GM12878 (cell line): ENCODE results near the gene RPLP2. TPM values are rescaled to one million over a fixed set of nuclear protein-coding genes. Genes with fewer than 3 reads are reported as not detected.

Experiments
- ATAC-seq: fragments of 200-7000 bp; cut with Tn5 transposase; 3 replicates; pipeline ENCODE4 v1.9.1; 2020; ENCODE audit warnings: mild to moderate bottlenecking, moderate library complexity
- BruUV-seq: library from RNA; stranded (reverse); fragments of 400-500 nt; replicated peaks from 2 replicates; lab custom pipeline; 2021; lab: Mats Ljungman, UMichigan
- CTCF ChIA-PET: fragments of 300-600 bp; sonication (Branson Sonifier 250); formaldehyde crosslinking; extraction: SDS; loops from one replicate; lab custom pipeline; 2021; ENCODE audit warnings: inconsistent platforms; lab: Yijun Ruan, JAX
- POLR2A ChIA-PET: fragments of 350-600 bp; formaldehyde crosslinking; extraction: SDS; loops from one replicate; lab custom pipeline; 2021; ENCODE audit warnings: inconsistent platforms; lab: Charles Lee
- RAD21 ChIA-PET: fragments of 300-600 bp; sonication (Branson Sonifier 250); formaldehyde crosslinking; loops from one replicate; lab custom pipeline; 2023; ENCODE audit warnings: antibody characterized with exemption; ENCODE audit not compliant: unreplicated experiment; lab: Charles Lee
- SMC1A ChIA-PET: fragments of 300-600 bp; sonication (Branson Sonifier 250); formaldehyde crosslinking; loops from one replicate; lab custom pipeline; 2023; ENCODE audit not compliant: unreplicated experiment, uncharacterized antibody; lab: Charles Lee
- DNase-seq: peaks from one replicate; pipeline ENCODE4 v3.0.0-alpha.2; 2011; ENCODE audit warnings: low read depth, low spot score
- FAIRE-seq: peaks from 3 replicates; lab custom pipeline; 2011; peaks lifted over from hg19 to GRCh38; lab: Jason Lieb, UNC
- H2AFZ ChIP-seq: 2 replicates; pipeline ENCODE4 v1.6.0; 2011; ENCODE audit warnings: low read depth, low read length, control low read depth; ENCODE audit not compliant: control insufficient read depth
- H3K27ac ChIP-seq: 2 replicates; pipeline ENCODE4 v1.5.1; 2011; ENCODE audit warnings: control low read depth; ENCODE audit not compliant: control insufficient read depth, insufficient read depth
- H3K27me3 ChIP-seq, 2 experiments: replicated peaks in 1 of 2; 2 replicates each; pipeline versions ENCODE4 v1.6.0 to v1.6.1; 2011; ENCODE audit warnings: low read length in 1 of 2; ENCODE audit not compliant: control insufficient read depth in 2 of 2, insufficient read depth in 2 of 2
- H3K36me3 ChIP-seq, 2 experiments: 2 replicates each; pipeline ENCODE4 v1.5.1; 2011; ENCODE audit warnings: low read length in 1 of 2; ENCODE audit not compliant: control insufficient read depth in 2 of 2, insufficient read depth in 2 of 2
- H3K4me1 ChIP-seq: 2 replicates; pipeline ENCODE4 v1.6.1; 2011; ENCODE audit warnings: mild to moderate bottlenecking, low read length, moderate library complexity, mixed read lengths; ENCODE audit not compliant: control insufficient read depth, insufficient read depth
- H3K4me2 ChIP-seq: 2 replicates; pipeline ENCODE4 v1.6.0; 2011; ENCODE audit warnings: control low read depth; ENCODE audit not compliant: control insufficient read depth, insufficient read depth
- H3K4me3 ChIP-seq: fragments of 200-600 bp; sonication (generic); 2 replicates; pipeline ENCODE4 v1.5.1; 2016
- H3K79me2 ChIP-seq: 2 replicates; pipeline ENCODE4 v1.6.0; 2011; ENCODE audit warnings: low read length; ENCODE audit not compliant: control insufficient read depth, insufficient read depth
- H3K9ac ChIP-seq: 2 replicates; pipeline ENCODE4 v1.8.0; 2011; ENCODE audit warnings: low read length, control low read depth, mixed read lengths; ENCODE audit not compliant: control insufficient read depth, insufficient read depth
- H3K9me3 ChIP-seq: replicated peaks from 3 replicates; pipeline ENCODE4 v1.5.1; 2011; ENCODE audit warnings: mild to moderate bottlenecking, low read length; ENCODE audit not compliant: control insufficient read depth, insufficient read depth
- H4K20me1 ChIP-seq: 2 replicates; pipeline ENCODE4 v1.6.0; 2011; ENCODE audit not compliant: control insufficient read depth, insufficient read depth
- ATF2 ChIP-seq: IDR thresholded peaks from 2 replicates; pipeline ENCODE4 v1.6.1; 2012; ENCODE audit warnings: low read length, inconsistent platforms
- CBFB ChIP-seq: IDR thresholded peaks from 2 replicates; pipeline ENCODE4 v1.6.1; 2016; ENCODE audit warnings: antibody characterized with exemption, low read depth
- CBX5 ChIP-seq: sonication (generic); IDR thresholded peaks from 2 replicates; pipeline ENCODE4 v1.6.1; 2016; ENCODE audit warnings: low read depth, moderate library complexity, mild to moderate bottlenecking, inconsistent platforms
- SMARCA5 ChIP-seq: fragments of 450-650 bp; IDR thresholded peaks from 2 replicates; pipeline ENCODE4 v1.6.1; 2017; ENCODE audit warnings: mild to moderate bottlenecking
- SPI1 ChIP-seq: IDR thresholded peaks from 2 replicates; pipeline ENCODE4 v1.6.1; 2011; ENCODE audit warnings: low read depth, mild to moderate bottlenecking, low read length, moderate library complexity, borderline replicate concordance; ENCODE audit not compliant: insufficient read depth
- STAT1 ChIP-seq: fragments of 450-650 bp; conservative IDR thresholded peaks from 2 replicates; pipeline ENCODE4 v1.6.1; 2014; ENCODE audit warnings: antibody characterized with exemption, mild to moderate bottlenecking
- YY1 ChIP-seq: IDR thresholded peaks from 2 replicates; pipeline ENCODE4 v1.6.1; 2011; ENCODE audit warnings: low read depth, mild to moderate bottlenecking, low read length
- ZNF207 ChIP-seq: fragments of 450-650 bp; IDR thresholded peaks from 2 replicates; pipeline ENCODE4 v1.6.1; 2014; ENCODE audit warnings: antibody characterized with exemption, mild to moderate bottlenecking, borderline replicate concordance
- WGBS: methylation state at CpG from one replicate; pipeline ENCODE4 v1.1.6; 2016; ENCODE audit warnings: low lambda C conversion rate; ENCODE audit not compliant: insufficient replicate concordance, insufficient coverage; ENCODE audit errors: missing lambda C conversion rate; 5-methylcytosine and 5-hydroxymethylcytosine counted together
- in situ Hi-C: fragments of 300-500 bp; cut with MboI; formaldehyde crosslinking; loops from 9 replicates; pipeline ENCODE4 v1.14.3; 2018; ENCODE audit warnings: mixed read lengths
- intact Hi-C: fragments of 100-400 bp; cut with micrococcal nuclease; formaldehyde crosslinking; loops from one replicate; pipeline ENCODE4 v1.14.2; 2022; ENCODE audit not compliant: unreplicated experiment
- polyA plus RNA-seq, 11 experiments: library from polyadenylated mRNA; depleted of rRNA in 4 of 11; unstranded in 6 of 11; stranded (reverse) in 5 of 11; fragments of >200 nt; fragmentation: Nextera tagmentation in 4 of 11; fragmentation: Illumina TruSeq in 1 of 11; extraction: Ambion mirVana in 4 of 11; extraction: Trizol in 1 of 11; gene quantifications; 1 replicate in 1 of 11; 2 replicates in 10 of 11; pipeline versions ENCODE4 v1.2.1 to v1.2.3, GENCODE V29; 2011 to 2016; ENCODE audit warnings: inconsistent platforms in 2 of 11, missing spikeins in 2 of 11, low read depth in 1 of 11
- total RNA-seq, 4 experiments: library from RNA; depleted of rRNA in 3 of 4; stranded (reverse); fragments of >200 nt in 3 of 4; fragmentation: Illumina TruSeq in 1 of 4; extraction: Trizol in 1 of 4; gene quantifications; 2 replicates each; pipeline versions ENCODE4 v1.2.1 to v1.2.3, GENCODE V29; 2013 to 2021

Gene RPLP2
- total and polyA plus RNA-seq, 10 of the 15 experiments (the other 5 are each of a cell fraction or from before 2014, with no cell fraction given), result 488 to 3,558 (median 1,481) TPM

GRCh38 chr11:852762-853161 is 43.0 kb downstream of the RPLP2 start:
- no TSS peak for BruUV-seq
- Histone ChIP-seq H4K20me1 (no peaks in the 10 kb centered on the region), H3K27ac (no peak overlapping the region), H3K9me3 (no peaks in the 10 kb centered on the region), H3K4me1 (no peaks in the 10 kb centered on the region), H2AFZ (no peak overlapping the region), H3K4me3 (no peak overlapping the region), H3K27me3 (no peaks in the 10 kb centered on the region; a peak in 1 of 4 replicates), H3K9ac (no peak overlapping the region), H3K4me2 (no peak overlapping the region), H3K79me2 (no peaks in the 10 kb centered on the region), H3K36me3 (no peaks in the 10 kb centered on the region)
- in situ Hi-C loops (no loop called here), intact Hi-C loops (no loop called here)
- POLR2A ChIA-PET, result no interaction called here
- 51% methylated on average over 14 of the region's 15 CpGs for WGBS
- RAD21 ChIA-PET, result no interaction called here
- FAIRE-seq (no peak), ATAC-seq (no peak), DNase-seq (no peak)
- CTCF ChIA-PET, result no interaction called here
- no peak for TF ChIP-seq ATF2
- TF ChIP-seq ZNF207, result no peak
- TF ChIP-seq STAT1, result no peak
- no peak for TF ChIP-seq SPI1
- TF ChIP-seq CBX5, result no peak
- no peak for TF ChIP-seq SMARCA5
- TF ChIP-seq YY1, result no peak
- no peak for TF ChIP-seq CBFB
- SMC1A ChIA-PET, result no interaction called here
